H1 (cell line): ENCODE results near the gene ADAMTS9. TPM values are rescaled to one million over a fixed set of nuclear protein-coding genes. Genes with fewer than 3 reads are reported as not detected.

Experiments
- CTCF ChIA-PET: fragments of 300-600 bp; sonication (Branson Sonifier 250); formaldehyde crosslinking; loops from one replicate; lab custom pipeline; 2021; ENCODE audit not compliant: partially characterized antibody; lab: Charles Lee
- POLR2A ChIA-PET: fragments of 300-600 bp; sonication (Branson Sonifier 250); formaldehyde crosslinking; loops from one replicate; lab custom pipeline; 2021; ENCODE audit warnings: inconsistent platforms; ENCODE audit not compliant: partially characterized antibody; lab: Charles Lee
- DNase-seq, 2 experiments: peaks; one replicate each; pipeline versions ENCODE4 v3.0.0 to v3.0.0-alpha.2; 2010 to 2022; ENCODE audit warnings: low spot score in 2 of 2, low read depth in 1 of 2, mixed read lengths in 1 of 2
- FAIRE-seq: peaks from 2 replicates; lab custom pipeline; 2011; peaks lifted over from hg19 to GRCh38; lab: Jason Lieb, UNC
- H2AFZ ChIP-seq: 2 replicates; pipeline ENCODE4 v1.8.1; 2012; ENCODE audit warnings: low read length, inconsistent platforms
- H2AK5ac ChIP-seq: 2 replicates; pipeline ENCODE4 v1.6.1; 2013; ENCODE audit warnings: low read depth, low read length
- H2BK120ac ChIP-seq: replicated peaks from 2 replicates; pipeline ENCODE3; 2013; ENCODE audit warnings: low read depth, low read length, inconsistent platforms
- H2BK12ac ChIP-seq: 2 replicates; pipeline ENCODE4 v1.6.1; 2013; ENCODE audit warnings: low read depth, low read length
- H2BK15ac ChIP-seq: 2 replicates; pipeline ENCODE4 v1.6.1; 2013; ENCODE audit warnings: low read length
- H2BK20ac ChIP-seq: 2 replicates; pipeline ENCODE4 v1.6.1; 2013; ENCODE audit warnings: low read length
- H2BK5ac ChIP-seq: 2 replicates; pipeline ENCODE4 v1.6.1; 2013; ENCODE audit warnings: low read depth, low read length
- H3K14ac ChIP-seq: 2 replicates; pipeline ENCODE4 v1.6.1; 2013; ENCODE audit warnings: inconsistent platforms; ENCODE audit not compliant: insufficient read length
- H3K18ac ChIP-seq: 2 replicates; pipeline ENCODE4 v1.6.1; 2013; ENCODE audit warnings: low read length; ENCODE audit errors: extremely low read depth
- H3K23ac ChIP-seq: 2 replicates; pipeline ENCODE4 v1.6.1; 2013; ENCODE audit warnings: inconsistent platforms; ENCODE audit not compliant: insufficient read length
- H3K23me2 ChIP-seq: 2 replicates; pipeline ENCODE4 v1.6.1; 2013; ENCODE audit warnings: low read depth, low read length
- H3K27ac ChIP-seq: 2 replicates; pipeline ENCODE4 v1.6.1; 2011; ENCODE audit warnings: low read depth, low read length, inconsistent platforms
- H3K27me3 ChIP-seq, 4 experiments: replicated peaks in 1 of 4; 1 replicate in 1 of 4; 2 replicates in 3 of 4; pipeline versions ENCODE4 v1.6.1 to v1.8.1; 2011 to 2013; ENCODE audit warnings: low read length in 3 of 4, mild to moderate bottlenecking in 3 of 4, inconsistent platforms in 2 of 4, mixed read lengths in 2 of 4, moderate library complexity in 1 of 4; ENCODE audit not compliant: control insufficient read depth in 3 of 4, insufficient read depth in 3 of 4; ENCODE audit errors: extremely low read depth in 1 of 4
- H3K36me3 ChIP-seq, 4 experiments: 2 replicates each; pipeline versions ENCODE4 v1.6.1 to v1.8.1; 2011 to 2013; ENCODE audit warnings: mild to moderate bottlenecking in 4 of 4, low read length in 3 of 4, moderate library complexity in 2 of 4, control low read depth in 1 of 4, inconsistent platforms in 1 of 4; ENCODE audit not compliant: insufficient read depth in 4 of 4, control insufficient read depth in 2 of 4
- H3K4ac ChIP-seq: replicated peaks from 2 replicates; pipeline ENCODE3; 2013; ENCODE audit warnings: low read length, low read depth, mixed read lengths, inconsistent platforms; ENCODE audit not compliant: insufficient read length
- H3K4me1 ChIP-seq, 4 experiments: replicated peaks in 1 of 4; 1 replicate in 1 of 4; 2 replicates in 3 of 4; pipeline versions ENCODE4 v1.6.1 to v1.8.1; 2011 to 2013; ENCODE audit warnings: low read length in 3 of 4, inconsistent platforms in 2 of 4, mixed read lengths in 1 of 4; ENCODE audit not compliant: insufficient read depth in 4 of 4, control insufficient read depth in 3 of 4
- H3K4me2 ChIP-seq, 2 experiments: 2 replicates each; pipeline versions ENCODE4 v1.6.1 to v1.8.1; 2011 to 2013; ENCODE audit warnings: low read depth in 2 of 2, low read length in 2 of 2, control low read depth in 1 of 2, inconsistent platforms in 1 of 2, mild to moderate bottlenecking in 1 of 2; ENCODE audit not compliant: insufficient read depth in 1 of 2
- H3K4me3 ChIP-seq, 4 experiments: fragments of 200-600, 300-600 bp in 1 of 4; sonication (generic), shearing (Covaris generic), sonication (Bioruptor Twin) in 1 of 4; 2 replicates each; pipeline versions ENCODE4 v1.5.1 to v1.8.1; 2011 to 2016; ENCODE audit warnings: low read length in 4 of 4, low read depth in 3 of 4, control low read depth in 2 of 4, inconsistent platforms in 2 of 4, mild to moderate bottlenecking in 2 of 4, mixed read lengths in 1 of 4, moderate library complexity in 1 of 4; ENCODE audit not compliant: insufficient read depth in 2 of 4; ENCODE audit errors: extremely low read depth in 1 of 4
- H3K56ac ChIP-seq: replicated peaks from 2 replicates; pipeline ENCODE3; 2013; ENCODE audit warnings: low read depth, mild to moderate bottlenecking, mixed read lengths, low read length, inconsistent platforms; ENCODE audit not compliant: insufficient read length
- H3K79me1 ChIP-seq: 2 replicates; pipeline ENCODE4 v1.6.1; 2013; ENCODE audit warnings: low read depth, low read length, control low read depth
- H3K79me2 ChIP-seq, 2 experiments: 2 replicates each; pipeline versions ENCODE4 v1.6.1 to v1.8.1; 2012 to 2013; ENCODE audit warnings: low read length in 2 of 2, mild to moderate bottlenecking in 2 of 2, inconsistent platforms in 1 of 2; ENCODE audit not compliant: insufficient read depth in 2 of 2, control insufficient read depth in 1 of 2
- H3K9ac ChIP-seq, 4 experiments: replicated peaks in 1 of 4; 1 replicate in 1 of 4; 2 replicates in 3 of 4; pipeline versions ENCODE4 v1.6.1 to v1.8.1; 2011 to 2013; ENCODE audit warnings: low read depth in 3 of 4, low read length in 3 of 4, control low read depth in 2 of 4, mild to moderate bottlenecking in 2 of 4, moderate library complexity in 2 of 4, inconsistent platforms in 1 of 4; ENCODE audit errors: extremely low read depth in 1 of 4
- H3K9me3 ChIP-seq, 2 experiments: 2 replicates each; pipeline versions ENCODE4 v1.6.1 to v1.8.1; 2012 to 2013; ENCODE audit warnings: mild to moderate bottlenecking in 2 of 2, moderate library complexity in 2 of 2, control low read depth in 1 of 2, inconsistent platforms in 1 of 2, low read depth in 1 of 2, low read length in 1 of 2, mixed read lengths in 1 of 2; ENCODE audit not compliant: insufficient read depth in 2 of 2
- H4K20me1 ChIP-seq, 2 experiments: replicated peaks in 1 of 2; 2 replicates each; pipeline versions ENCODE3 to v1.8.1; 2011 to 2013; ENCODE audit warnings: inconsistent platforms in 2 of 2, low read length in 2 of 2, mild to moderate bottlenecking in 1 of 2; ENCODE audit not compliant: insufficient read depth in 2 of 2, control insufficient read depth in 1 of 2
- H4K5ac ChIP-seq: 2 replicates; pipeline ENCODE4 v1.6.1; 2013; ENCODE audit warnings: low read length, low read depth, mixed read lengths, inconsistent platforms; ENCODE audit not compliant: insufficient read length
- H4K8ac ChIP-seq: 2 replicates; pipeline ENCODE4 v1.8.0; 2013; ENCODE audit warnings: mild to moderate bottlenecking, moderate library complexity, low read length, inconsistent platforms; ENCODE audit not compliant: insufficient read depth; ENCODE audit errors: extremely low read depth
- H4K91ac ChIP-seq: replicated peaks from 2 replicates; pipeline ENCODE3; 2013; ENCODE audit warnings: low read length, mixed read lengths, inconsistent platforms; ENCODE audit not compliant: insufficient read length
- CEBPB ChIP-seq: IDR thresholded peaks from 2 replicates; pipeline ENCODE4 v1.6.1; 2012; ENCODE audit warnings: low read depth, low read length
- FOSL1 ChIP-seq: IDR thresholded peaks from 2 replicates; pipeline ENCODE4 v1.6.1; 2011; ENCODE audit warnings: mild to moderate bottlenecking, low read depth, low read length, moderate library complexity; ENCODE audit not compliant: insufficient read depth
- HDAC6 ChIP-seq: IDR thresholded peaks from one replicate; pipeline ENCODE4 v1.7.1; 2012; ENCODE audit warnings: low read depth, mild to moderate bottlenecking, inconsistent platforms, low read length, moderate library complexity
- JUN ChIP-seq: IDR thresholded peaks from 2 replicates; pipeline ENCODE4 v1.6.1; 2011; ENCODE audit warnings: low read depth, mild to moderate bottlenecking, improper control_type of control experiment, low read length
- MAFK ChIP-seq: IDR thresholded peaks from 2 replicates; pipeline ENCODE4 v1.6.1; 2012; ENCODE audit warnings: low read depth, mild to moderate bottlenecking, improper control_type of control experiment, low read length
- POLR2AphosphoS5 ChIP-seq: IDR thresholded peaks from 2 replicates; pipeline ENCODE4 v1.6.1; 2011; ENCODE audit warnings: low read depth, low read length
- POU5F1 ChIP-seq: IDR thresholded peaks from 2 replicates; pipeline ENCODE4 v1.6.1; 2011; ENCODE audit warnings: low read depth, mild to moderate bottlenecking, low read length, moderate library complexity
- RFX5 ChIP-seq: IDR thresholded peaks from 2 replicates; pipeline ENCODE4 v1.6.1; 2011; ENCODE audit warnings: low read depth, low read length, improper control_type of control experiment, borderline replicate concordance
- TAF7 ChIP-seq: optimal IDR thresholded peaks from 2 replicates; pipeline ENCODE3; 2011; ENCODE audit warnings: low read depth, mild to moderate bottlenecking, inconsistent platforms, low read length, moderate library complexity, borderline replicate concordance
- WGBS, 2 experiments: shearing (Covaris generic) in 1 of 2; methylation state at CpG; one replicate each; pipeline versions ENCODE4 v1.1.6 to v1.1.7; 2013 to 2015; ENCODE audit warnings: low lambda C conversion rate in 2 of 2, mixed read lengths in 2 of 2, inconsistent platforms in 1 of 2, low coverage in 1 of 2, missing lambda C conversion rate in 1 of 2; ENCODE audit not compliant: insufficient replicate concordance in 2 of 2, insufficient coverage in 1 of 2, insufficient read length in 1 of 2; ENCODE audit errors: extremely low coverage in 1 of 2, missing lambda C conversion rate in 1 of 2; 5-methylcytosine and 5-hydroxymethylcytosine counted together
- polyA plus RNA-seq, 7 experiments: library from polyadenylated mRNA; depleted of rRNA in 3 of 7; stranded (reverse) in 5 of 7; unstranded in 2 of 7; fragments of >200 nt in 5 of 7; fragments of 200-250 nt in 2 of 7; gene quantifications; 1 replicate in 5 of 7; 2 replicates in 1 of 7; 4 replicates in 1 of 7; pipeline versions ENCODE4 v1.2.1 to v1.2.3, GENCODE V29; 2011 to 2013; ENCODE audit warnings: missing spikeins in 2 of 7, mixed read lengths in 2 of 7
- total RNA-seq: library from RNA; stranded (reverse); fragmentation: NEBNext Ultra II Directional; extraction: Animal tissue kit (Norgen Biotek cat#: 25700); gene quantifications from 2 replicates; pipeline ENCODE4 v1.2.1, GENCODE V29; 2021
- TF ChIP-seq, protein P1 (sequence below): IDR thresholded peaks from 2 replicates; pipeline ENCODE4 v1.6.1; 2012; ENCODE audit warnings: inconsistent platforms

ADAMTS9 gene
- total and polyA plus RNA-seq, 2 of the 8 experiments (the other 6 are each of a cell fraction or from before 2014, with no cell fraction given), result 0.20 to 0.41 TPM

DNA sequence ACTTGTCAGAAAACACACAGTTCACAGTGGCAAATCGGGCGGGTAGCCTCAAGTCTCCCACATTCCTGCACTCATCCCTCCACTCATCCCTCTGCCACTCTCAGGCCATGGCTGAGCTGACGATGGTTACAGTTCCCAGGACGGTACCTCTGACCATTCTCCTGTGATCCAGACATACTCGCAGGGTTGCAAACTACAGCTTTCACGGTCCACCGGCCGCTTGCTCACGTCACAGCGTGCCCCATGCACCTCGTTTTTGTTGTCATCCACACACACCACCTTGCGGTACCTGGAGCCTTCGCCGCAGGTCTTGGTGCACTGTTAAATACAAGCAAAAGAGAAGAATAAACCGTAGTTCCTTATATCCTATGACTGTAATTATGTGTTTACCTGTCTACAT lies 137.1 kb downstream of the ADAMTS9 start:
- no peak overlapping the region for H3K23ac ChIP-seq
- no peak overlapping the region for H2BK15ac ChIP-seq
- no peak for TF ChIP-seq MAFK
- TF ChIP-seq RFX5, result no peak
- no peak for TF ChIP-seq POLR2AphosphoS5
- TF ChIP-seq, protein P1, sequence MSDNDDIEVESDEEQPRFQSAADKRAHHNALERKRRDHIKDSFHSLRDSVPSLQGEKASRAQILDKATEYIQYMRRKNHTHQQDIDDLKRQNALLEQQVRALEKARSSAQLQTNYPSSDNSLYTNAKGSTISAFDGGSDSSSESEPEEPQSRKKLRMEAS, result no peak
- TF ChIP-seq TAF7, result no peak
- TF ChIP-seq CEBPB, result no peak
- no peak for TF ChIP-seq JUN
- TF ChIP-seq POU5F1, result no peak
- no peak for TF ChIP-seq FOSL1
- TF ChIP-seq HDAC6, result no peak
- no peak overlapping the region for H3K27ac ChIP-seq
- no peak overlapping the region for H3K4me2 ChIP-seq
- H2AK5ac ChIP-seq, result no peak overlapping the region
- H3K23me2 ChIP-seq, result no peaks in the 10 kb centered on the region
- H4K8ac ChIP-seq, result no peak overlapping the region; the same call in 1 of the 2 replicates
- no peak overlapping the region for H4K5ac ChIP-seq
- H3K14ac ChIP-seq, result no peak overlapping the region
- POLR2A ChIA-PET, result no interaction called here
- no peak overlapping the region for H3K56ac ChIP-seq
- CTCF ChIA-PET, result interaction anchor here (0.7 to 4.5 kb wide), 6 partner anchors 14 to 800 kb away, joined by 3 to 19 read pairs (median 4); no protein-coding TSS in a partner anchor
- WGBS, 2 experiments, result 93% methylated on average over 15 of the region's 15 CpGs; no CpG with 5 or more reads in 1 of the 2 experiments
- no peak overlapping the region for H4K91ac ChIP-seq
- no peaks in the 10 kb centered on the region for H3K79me2 ChIP-seq
- FAIRE-seq (no peak), DNase-seq (no peak)
- no peak overlapping the region for H3K9ac ChIP-seq
- no peak overlapping the region for H2BK12ac ChIP-seq
- no peak overlapping the region for H2BK5ac ChIP-seq
- no peak overlapping the region for H2AFZ ChIP-seq
- no peak overlapping the region for H2BK20ac ChIP-seq
- no peaks in the 10 kb centered on the region for H3K36me3 ChIP-seq
- no peak overlapping the region for H3K4me3 ChIP-seq
- H3K4me1 ChIP-seq, result no peaks in the 10 kb centered on the region
- H3K9me3 ChIP-seq, result no peaks in the 10 kb centered on the region
- no peaks in the 10 kb centered on the region for H3K27me3 ChIP-seq
- no peak overlapping the region for H2BK120ac ChIP-seq
- H3K79me1 ChIP-seq, result no peaks in the 10 kb centered on the region
- H3K4ac ChIP-seq, result no peak overlapping the region
- no peak overlapping the region for H3K18ac ChIP-seq
- H4K20me1 ChIP-seq, result no peaks in the 10 kb centered on the region
